IPS-18a (cell line): Measurements from ENCODE around the gene TEC.
"Not testable (repeated sequence)": the region's sequence is repeated elsewhere in the genome, so short reads cannot be mapped to it uniquely, and the experiment has no call there.

Experiments
- H3K27ac ChIP-seq: one replicate; pipeline ENCODE4 v1.5.1; 2013; ENCODE audit warnings: low read length
- H3K27me3 ChIP-seq: one replicate; pipeline ENCODE4 v1.6.1; 2013; ENCODE audit warnings: mild to moderate bottlenecking, low read length; ENCODE audit not compliant: control insufficient read depth, insufficient read depth
- H3K36me3 ChIP-seq: one replicate; pipeline ENCODE4 v1.6.1; 2013; ENCODE audit warnings: low read depth, low read length; ENCODE audit not compliant: control insufficient read depth
- H3K4me1 ChIP-seq: one replicate; pipeline ENCODE4 v1.6.1; 2013; ENCODE audit warnings: low read depth, low read length; ENCODE audit not compliant: control insufficient read depth
- H3K4me3 ChIP-seq: one replicate; pipeline ENCODE4 v1.5.1; 2013; ENCODE audit warnings: low read length
- H3K9ac ChIP-seq: one replicate; pipeline ENCODE4 v1.6.1; 2013; ENCODE audit warnings: mild to moderate bottlenecking, low read length, moderate library complexity
- H3K9me3 ChIP-seq: one replicate; pipeline ENCODE4 v1.6.1; 2013; ENCODE audit warnings: low read depth, low read length; ENCODE audit not compliant: control insufficient read depth

The TEC gene

DNA sequence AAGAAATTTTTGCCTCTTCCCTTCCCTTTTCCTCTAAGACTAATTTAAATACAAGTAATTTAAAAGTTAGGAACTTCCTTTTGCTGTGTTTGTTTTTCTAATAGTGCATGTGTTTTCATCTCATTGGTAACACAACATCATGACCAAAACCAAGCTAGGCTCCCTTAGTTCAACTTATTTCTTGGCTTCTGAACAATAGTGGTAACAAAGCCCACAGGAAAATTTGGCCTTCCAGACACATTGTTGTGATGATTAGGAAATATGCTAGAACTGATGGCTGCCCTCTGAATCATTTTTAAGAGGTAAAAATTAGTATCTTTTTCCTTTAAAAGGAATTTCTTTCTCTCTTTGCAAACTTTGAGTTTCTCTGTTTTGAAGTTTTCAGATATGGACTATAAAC, 25.5 kb upstream of the TEC start:
- H3K9me3 ChIP-seq, result no peaks in the 10 kb centered on the region
- H3K4me1 ChIP-seq, result no peaks in the 10 kb centered on the region
- H3K9ac ChIP-seq, result no peak overlapping the region
- no peak overlapping the region for H3K27ac ChIP-seq
- no peaks in the 10 kb centered on the region for H3K27me3 ChIP-seq
- no peaks in the 10 kb centered on the region for H3K36me3 ChIP-seq
- no peak overlapping the region for H3K4me3 ChIP-seq

DNA sequence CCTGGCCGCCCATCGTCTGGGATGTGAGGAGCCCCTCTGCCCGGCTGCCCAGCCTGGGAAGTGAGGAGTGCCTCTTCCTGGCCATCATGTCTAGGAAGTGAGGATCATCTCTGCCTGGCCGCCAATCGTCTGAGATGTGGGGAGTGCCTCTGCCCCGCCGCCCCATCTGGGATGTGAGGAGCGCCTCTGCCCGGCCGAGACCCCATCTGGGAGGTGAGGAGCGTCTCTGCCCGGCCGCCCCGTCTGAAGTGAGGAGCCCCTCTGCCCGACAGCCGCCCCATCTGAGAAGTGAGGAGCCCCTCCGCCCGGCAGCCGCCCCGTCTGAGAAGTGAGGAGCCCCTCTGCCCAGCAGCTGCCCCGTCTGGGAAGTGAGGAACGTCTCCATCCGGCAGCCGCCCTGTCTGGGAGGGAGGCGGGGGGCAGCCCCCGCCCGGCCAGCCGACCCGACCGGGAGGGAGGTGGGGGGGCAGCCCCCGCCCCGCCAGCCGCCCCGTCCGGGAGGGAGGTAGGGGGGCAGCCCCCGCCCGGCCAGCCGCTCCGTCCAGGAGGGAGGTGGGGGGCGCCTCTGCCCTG, 22.7 kb upstream of the TEC start:
- H3K4me1 ChIP-seq, H3K36me3 ChIP-seq, H3K27ac ChIP-seq, H3K9me3 ChIP-seq, H3K4me3 ChIP-seq, H3K27me3 ChIP-seq, H3K9ac ChIP-seq: not testable (repeated sequence)

DNA sequence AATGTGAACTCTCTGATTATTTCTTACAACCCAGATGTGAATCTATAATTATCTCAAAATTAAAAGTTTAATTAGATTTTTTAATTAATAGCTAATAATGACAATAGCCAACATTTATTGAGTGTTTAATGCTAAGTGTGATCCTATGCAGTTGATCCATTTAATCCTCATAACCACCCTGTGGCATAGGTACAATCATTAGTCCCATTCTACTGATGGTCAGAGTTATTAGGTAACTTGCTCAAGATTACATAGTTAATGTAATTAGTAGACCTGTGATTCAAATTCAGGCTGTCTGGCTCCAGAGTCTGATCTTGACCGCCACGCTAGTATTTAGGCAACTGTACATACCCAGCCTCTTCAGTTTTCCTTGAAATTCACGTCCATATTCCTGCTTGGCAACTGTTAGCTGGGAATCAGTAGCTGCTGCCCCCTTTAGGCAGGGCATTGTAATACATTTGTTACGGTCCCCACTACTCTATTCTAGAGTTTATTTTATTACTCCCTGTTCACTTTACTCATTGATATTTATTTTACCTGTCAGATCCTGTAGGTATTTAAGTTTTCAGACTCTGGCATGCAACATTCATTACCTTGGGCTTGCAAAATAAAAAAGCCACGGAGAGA, 20.6 kb upstream of the TEC start:
- Histone ChIP-seq H3K4me1 (no peaks in the 10 kb centered on the region), H3K9ac (no peak overlapping the region), H3K4me3 (no peak overlapping the region), H3K36me3 (no peaks in the 10 kb centered on the region), H3K9me3 (no peaks in the 10 kb centered on the region), H3K27ac (no peak overlapping the region), H3K27me3 (no peaks in the 10 kb centered on the region)

DNA sequence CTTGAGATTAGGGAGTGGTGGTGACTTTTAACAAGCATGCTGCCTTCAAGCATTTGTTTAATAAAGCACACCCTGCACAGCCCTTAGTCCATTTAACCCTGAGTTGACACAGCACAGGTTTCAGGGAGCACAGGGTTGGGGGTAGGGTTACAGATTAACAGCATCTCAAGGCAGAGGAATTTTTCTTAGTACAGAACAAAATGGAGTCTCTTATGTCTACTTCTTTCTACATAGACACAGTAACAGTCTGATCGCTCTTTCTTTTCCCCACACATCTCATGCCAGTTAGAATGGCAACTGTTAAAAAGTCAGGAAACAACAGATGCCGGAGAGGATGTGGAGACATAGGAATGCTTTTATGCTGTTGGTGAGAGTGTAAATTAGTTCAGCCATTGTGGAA, 16.4 kb upstream of the TEC start:
- not testable (repeated sequence) for H3K9me3 ChIP-seq, H3K27me3 ChIP-seq, H3K4me1 ChIP-seq, H3K4me3 ChIP-seq, H3K9ac ChIP-seq, H3K27ac ChIP-seq, H3K36me3 ChIP-seq

DNA sequence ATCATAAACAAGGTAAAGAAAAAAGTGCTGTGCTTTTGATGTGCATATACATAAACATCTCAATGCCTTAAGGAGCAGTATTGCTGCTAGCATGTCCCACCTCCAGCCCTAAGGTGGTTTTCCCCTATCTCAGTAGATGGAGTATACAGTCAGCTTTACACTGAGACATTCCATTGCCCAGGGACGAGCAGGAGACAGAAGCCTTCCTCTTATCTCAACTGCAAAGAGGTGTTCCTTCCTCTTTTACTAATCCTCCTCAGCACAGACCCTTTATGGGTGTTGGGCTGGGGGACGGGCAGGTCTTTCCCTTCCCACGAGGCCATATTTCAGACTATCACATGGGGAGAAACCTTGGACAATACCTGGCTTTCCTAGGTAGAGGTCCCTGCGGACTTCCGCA, 16.0 kb upstream of the TEC start:
- not testable (repeated sequence) for H3K9me3 ChIP-seq, H3K9ac ChIP-seq, H3K27me3 ChIP-seq, H3K4me1 ChIP-seq, H3K36me3 ChIP-seq, H3K4me3 ChIP-seq, H3K27ac ChIP-seq

DNA sequence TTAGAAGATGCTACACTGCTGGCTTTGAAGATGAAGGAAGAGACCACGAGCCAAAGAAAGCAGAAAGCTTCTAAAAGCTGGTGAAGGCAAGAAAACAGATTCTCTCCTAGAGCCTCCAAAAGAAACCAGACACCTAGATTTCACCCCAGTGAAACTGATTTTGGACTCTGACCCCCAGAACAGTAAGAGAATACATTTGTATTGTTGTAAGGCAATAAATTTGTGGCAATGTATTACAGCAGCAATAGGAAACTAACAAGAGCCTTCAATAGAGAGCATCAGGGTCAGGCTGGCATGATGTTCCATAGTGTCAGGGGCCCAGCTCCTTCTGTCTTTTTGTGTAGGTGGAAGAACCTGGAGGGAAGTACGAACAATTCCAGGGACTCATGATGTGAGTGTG, 6.0 kb upstream of the TEC start:
- Histone ChIP-seq H3K36me3 (no peaks in the 10 kb centered on the region), H3K4me1 (no peaks in the 10 kb centered on the region), H3K9ac (no peak overlapping the region), H3K27ac (no peak overlapping the region), H3K9me3 (no peaks in the 10 kb centered on the region), H3K4me3 (no peak overlapping the region), H3K27me3 (no peaks in the 10 kb centered on the region)

DNA sequence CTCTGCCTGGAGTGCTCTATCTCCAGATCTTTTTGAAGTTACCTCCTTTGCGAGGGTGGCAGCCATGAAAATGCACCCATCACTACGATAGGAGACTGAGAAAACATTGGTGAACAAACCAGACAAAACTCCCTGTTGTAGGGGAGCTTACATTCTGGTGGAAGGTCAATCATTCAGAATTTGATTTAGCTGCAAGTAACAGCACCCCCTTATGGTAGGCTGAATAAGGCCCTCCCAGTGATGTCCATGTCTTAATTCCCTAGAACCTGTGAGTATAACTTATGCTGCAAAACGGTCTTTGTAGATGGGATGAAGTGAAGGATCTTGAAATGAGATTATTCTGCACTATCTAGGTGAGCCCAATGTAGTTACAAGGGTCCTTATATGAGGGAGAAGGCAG, 5.6 kb upstream of the TEC start:
- Histone ChIP-seq H3K36me3 (no peaks in the 10 kb centered on the region), H3K27ac (no peak overlapping the region), H3K9ac (no peak overlapping the region), H3K9me3 (no peaks in the 10 kb centered on the region), H3K4me1 (peaks cover 3% of the 10 kb centered on the region), H3K27me3 (no peaks in the 10 kb centered on the region), H3K4me3 (no peak overlapping the region)

DNA sequence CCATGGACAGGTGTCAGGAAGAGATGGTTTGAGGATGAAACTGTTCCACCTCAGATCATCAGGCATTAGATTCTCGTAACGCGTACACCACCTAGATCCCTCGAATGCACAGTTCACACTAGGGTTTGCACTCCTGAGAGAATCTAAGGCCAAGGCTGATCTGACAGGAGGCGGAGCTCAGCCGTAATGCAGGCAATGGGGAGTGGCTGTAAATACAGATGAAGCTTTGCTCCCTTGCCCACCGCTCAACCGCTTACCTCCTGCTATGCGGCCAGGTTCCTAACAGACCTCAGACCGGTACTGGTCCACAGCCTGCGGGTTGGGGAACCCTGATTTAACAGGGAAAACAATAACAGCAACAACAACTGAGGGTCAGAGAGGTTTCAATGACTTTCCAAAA, 2.0 kb upstream of the TEC start:
- Histone ChIP-seq H3K4me1 (peaks cover 4% of the 10 kb centered on the region), H3K27me3 (peaks cover 6% of the 10 kb centered on the region), H3K4me3 (no peak overlapping the region), H3K9ac (no peak overlapping the region), H3K9me3 (no peaks in the 10 kb centered on the region), H3K27ac (no peak overlapping the region), H3K36me3 (no peaks in the 10 kb centered on the region)

DNA sequence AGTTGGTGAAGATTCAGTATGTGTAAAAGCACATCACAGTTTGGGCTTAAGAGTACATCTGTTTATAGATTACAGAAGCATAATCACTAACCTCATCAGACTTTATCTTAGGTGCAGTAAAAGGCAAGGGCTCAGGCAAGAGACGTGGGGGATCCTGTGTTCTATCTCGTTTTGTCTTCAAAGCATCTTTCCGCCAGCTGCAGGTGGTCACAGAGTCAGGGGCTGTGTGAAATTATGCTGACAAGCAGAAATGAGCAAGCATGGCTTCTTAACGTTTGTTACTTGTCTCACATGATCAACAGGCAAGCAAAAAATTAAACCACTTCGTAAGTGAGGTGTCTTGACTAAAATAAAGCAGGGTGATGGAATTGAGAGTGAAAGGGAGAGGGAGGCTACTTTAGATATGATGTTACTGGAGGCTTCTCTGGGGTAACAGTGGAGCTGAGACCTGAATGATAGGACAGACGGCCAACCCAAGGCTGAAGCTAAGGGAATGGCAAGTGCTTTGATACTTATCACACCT, 1.4 kb upstream of the TEC start:
- H3K9ac ChIP-seq, result no peak overlapping the region
- no peaks in the 10 kb centered on the region for H3K36me3 ChIP-seq
- no peaks in the 10 kb centered on the region for H3K9me3 ChIP-seq
- peaks cover 4% of the 10 kb centered on the region for H3K4me1 ChIP-seq
- no peak overlapping the region for H3K4me3 ChIP-seq
- peaks cover 6% of the 10 kb centered on the region for H3K27me3 ChIP-seq
- H3K27ac ChIP-seq, result no peak overlapping the region

DNA sequence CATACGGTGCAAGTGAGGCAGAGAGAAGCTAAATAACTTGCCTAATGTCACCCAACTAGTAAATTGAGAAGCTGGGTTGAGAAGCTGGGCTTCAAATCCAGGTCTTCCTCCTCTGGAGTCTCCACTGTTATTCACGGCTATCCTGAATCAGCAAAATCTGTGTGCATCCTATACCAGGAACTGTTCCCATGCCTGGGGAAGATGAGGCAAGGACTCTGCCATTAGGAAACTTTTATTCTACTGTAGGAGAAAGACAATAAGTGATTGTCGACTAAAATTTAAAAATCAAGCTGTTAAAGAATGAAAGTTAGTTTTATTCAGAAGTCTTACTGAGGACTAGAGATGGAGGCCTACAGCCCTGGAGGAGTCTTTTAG, 872 bp upstream of the TEC start:
- Histone ChIP-seq H3K27ac (no peak overlapping the region), H3K27me3 (peaks cover 6% of the 10 kb centered on the region), H3K4me1 (peaks cover 4% of the 10 kb centered on the region), H3K36me3 (no peaks in the 10 kb centered on the region), H3K4me3 (peak overlapping the region; percentile 89), H3K9ac (peak overlapping the region; percentile 28), H3K9me3 (no peaks in the 10 kb centered on the region)

DNA sequence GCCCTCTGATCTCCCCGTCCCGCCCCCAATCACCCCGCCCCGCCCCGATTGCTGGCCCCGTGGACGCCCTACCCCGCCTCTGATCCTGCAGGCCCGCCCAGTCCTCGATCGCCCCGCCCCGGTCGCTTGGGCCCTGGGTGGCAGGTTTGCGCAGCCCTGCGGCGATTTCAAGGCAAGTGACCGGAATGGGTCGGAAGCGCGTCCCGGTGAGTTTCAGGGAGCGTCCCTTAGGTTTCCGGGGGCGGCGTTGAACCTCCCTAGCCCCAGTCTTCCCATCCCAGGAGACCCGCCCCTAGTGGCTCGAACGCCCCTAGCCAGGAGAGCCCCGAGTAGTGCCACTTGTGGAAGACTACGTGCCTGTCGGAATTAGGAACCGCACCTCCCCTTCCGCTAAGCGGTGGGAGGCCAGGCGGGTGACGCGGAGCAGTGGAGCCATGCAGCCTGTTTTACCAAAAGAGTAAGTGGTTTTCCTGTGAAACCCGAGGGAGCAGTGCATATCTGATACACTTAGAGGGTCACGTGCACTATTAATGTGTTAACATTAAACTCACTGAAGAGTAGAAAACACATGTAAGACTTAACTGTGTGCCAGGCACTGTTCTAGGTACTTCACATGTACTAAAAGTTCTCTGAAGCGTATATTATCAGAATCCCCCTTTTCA, 354 bp upstream of the TEC start:
- peak overlapping the region; percentile 28 for H3K9ac ChIP-seq
- peaks cover 4% of the 10 kb centered on the region for H3K4me1 ChIP-seq
- H3K9me3 ChIP-seq, result no peaks in the 10 kb centered on the region
- no peaks in the 10 kb centered on the region for H3K36me3 ChIP-seq
- no peak overlapping the region for H3K27ac ChIP-seq
- H3K27me3 ChIP-seq, result peaks cover 6% of the 10 kb centered on the region
- H3K4me3 ChIP-seq, result peak overlapping the region; percentile 89

DNA sequence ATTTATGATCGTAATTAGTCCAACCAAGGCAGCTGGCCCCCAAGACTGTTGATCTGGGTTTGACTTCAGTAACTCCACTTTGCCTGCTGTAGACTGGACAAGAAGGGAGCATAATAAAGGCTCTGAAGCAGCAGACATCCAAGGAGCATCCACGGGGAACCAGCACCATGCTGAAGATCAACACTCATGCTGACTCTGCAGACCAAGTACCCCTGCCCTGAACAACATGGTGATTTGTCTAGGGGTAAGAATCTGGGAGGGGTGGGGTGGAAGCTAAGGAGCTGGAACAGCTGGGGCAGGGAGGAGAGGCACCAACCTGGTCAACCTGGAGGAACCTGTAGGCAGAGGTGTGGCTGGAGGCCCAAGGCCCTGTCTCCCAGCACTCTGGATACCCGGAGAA, 2.1 kb downstream of the TEC start:
- Histone ChIP-seq H3K36me3 (no peaks in the 10 kb centered on the region), H3K27ac (no peak overlapping the region), H3K9me3 (no peaks in the 10 kb centered on the region), H3K4me1 (peaks cover 4% of the 10 kb centered on the region), H3K27me3 (peaks cover 6% of the 10 kb centered on the region), H3K4me3 (no peak overlapping the region), H3K9ac (no peak overlapping the region)
